A673 (cell line): Measurements from ENCODE around the gene NECAB3.

ENCODE experiments used
- CTCF ChIP-seq: fragments of 300-800, 200-600 bp; sonication (generic); conservative IDR thresholded peaks from 2 replicates; pipeline ENCODE4 v1.5.1; 2017; ENCODE audit warnings: low read depth, mild to moderate bottlenecking, antibody characterized with exemption, low read length, moderate library complexity, mixed read lengths
- EZH2 ChIP-seq: fragments of 200-600 bp; sonication (generic); IDR thresholded peaks from 2 replicates; pipeline ENCODE4 v1.6.1; 2017; ENCODE audit warnings: borderline replicate concordance, low read depth, mild to moderate bottlenecking, mixed read lengths, antibody characterized with exemption, low read length; ENCODE audit not compliant: poor library complexity, severe bottlenecking

GRCh38 chr20:33719277-33719988 lies 45.2 kb upstream of the NECAB3 start:
- TF ChIP-seq CTCF, result no peak
- no peak for TF ChIP-seq EZH2
